NCI-H2227 (cell line): ENCODE data around the gene TMEM151A.
"Not testable (repeated sequence)": the region's sequence is repeated elsewhere in the genome, so short reads cannot be mapped to it uniquely, and the experiment has no call there.

Source experiments
- DNase-seq: peaks from one replicate; lab custom pipeline; 2025; ENCODE audit not compliant: unreplicated experiment; lab: John Stamatoyannopoulos, UW

Gene TMEM151A

DNA sequence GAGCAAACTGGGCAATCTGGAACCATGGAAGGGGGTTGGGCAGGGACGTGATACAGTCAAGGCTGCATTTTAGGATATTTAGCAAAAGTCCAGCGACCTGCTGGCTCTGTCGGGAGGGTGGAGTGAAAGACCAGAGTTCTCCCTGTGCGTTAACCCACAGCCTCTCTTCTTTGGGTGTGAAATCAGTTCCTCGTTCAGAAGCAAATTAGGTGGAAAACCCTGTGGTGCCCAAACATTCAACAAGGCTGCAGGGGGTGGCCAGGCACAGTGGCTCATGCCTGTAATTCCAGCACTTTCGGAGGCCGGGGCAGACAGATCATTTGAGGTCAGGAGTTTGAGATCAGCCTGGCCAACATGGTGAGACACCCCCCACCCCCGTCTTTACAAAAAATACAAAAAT is 5.9 kb downstream of the TMEM151A start:
- no peak for DNase-seq

- DNase-seq: no peak
Observed at GRCh38 chr11:66299186-66299585, 7.5 kb downstream of the TMEM151A start.

GRCh38 chr11:66302656-66303055 is 11.0 kb downstream of the TMEM151A start:
- no peak for DNase-seq

- no peak for DNase-seq
Observed at GRCh38 chr11:66309475-66309874, 17.8 kb downstream of the TMEM151A start.

GRCh38 chr11:66310324-66310723 is 18.6 kb downstream of the TMEM151A start:
- no peak for DNase-seq

DNA sequence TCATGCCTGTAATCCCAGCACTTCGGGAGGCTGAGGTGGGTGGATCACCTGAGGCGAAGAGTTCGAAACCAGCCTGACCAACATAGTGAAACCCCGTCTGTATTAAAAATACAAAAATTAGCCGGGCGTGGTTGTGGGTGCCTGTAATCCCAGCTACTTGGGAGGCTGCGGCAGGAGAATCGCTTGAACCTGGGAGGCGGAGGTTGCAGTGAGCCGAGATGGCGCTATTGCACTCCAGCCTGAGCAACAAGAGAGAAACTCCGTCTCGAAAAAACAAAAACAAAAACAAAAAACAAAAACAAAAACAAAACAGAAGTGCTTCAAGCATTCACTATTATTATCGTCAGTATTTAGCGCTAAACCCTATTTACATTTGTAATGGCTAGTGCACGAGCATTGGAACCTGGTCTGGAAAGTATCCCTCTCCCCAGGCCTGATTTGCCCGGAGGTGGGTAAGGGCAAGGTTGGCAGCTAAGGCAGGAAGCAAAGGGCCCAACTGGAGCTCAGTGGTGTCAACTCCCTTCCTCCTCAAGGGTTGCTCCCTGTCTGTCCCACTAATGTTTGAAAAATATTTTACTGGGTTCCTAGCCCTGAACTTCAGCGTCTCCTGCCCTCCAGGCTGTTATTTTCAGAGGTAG is 19.2 kb downstream of the TMEM151A start:
- not testable (repeated sequence) for DNase-seq

GRCh38 chr11:66311470-66311964 is 19.8 kb downstream of the TMEM151A start:
- DNase-seq: no peak

- peak; percentile 97 for DNase-seq
Observed at GRCh38 chr11:66311965-66312548, 20.4 kb downstream of the TMEM151A start.

DNA sequence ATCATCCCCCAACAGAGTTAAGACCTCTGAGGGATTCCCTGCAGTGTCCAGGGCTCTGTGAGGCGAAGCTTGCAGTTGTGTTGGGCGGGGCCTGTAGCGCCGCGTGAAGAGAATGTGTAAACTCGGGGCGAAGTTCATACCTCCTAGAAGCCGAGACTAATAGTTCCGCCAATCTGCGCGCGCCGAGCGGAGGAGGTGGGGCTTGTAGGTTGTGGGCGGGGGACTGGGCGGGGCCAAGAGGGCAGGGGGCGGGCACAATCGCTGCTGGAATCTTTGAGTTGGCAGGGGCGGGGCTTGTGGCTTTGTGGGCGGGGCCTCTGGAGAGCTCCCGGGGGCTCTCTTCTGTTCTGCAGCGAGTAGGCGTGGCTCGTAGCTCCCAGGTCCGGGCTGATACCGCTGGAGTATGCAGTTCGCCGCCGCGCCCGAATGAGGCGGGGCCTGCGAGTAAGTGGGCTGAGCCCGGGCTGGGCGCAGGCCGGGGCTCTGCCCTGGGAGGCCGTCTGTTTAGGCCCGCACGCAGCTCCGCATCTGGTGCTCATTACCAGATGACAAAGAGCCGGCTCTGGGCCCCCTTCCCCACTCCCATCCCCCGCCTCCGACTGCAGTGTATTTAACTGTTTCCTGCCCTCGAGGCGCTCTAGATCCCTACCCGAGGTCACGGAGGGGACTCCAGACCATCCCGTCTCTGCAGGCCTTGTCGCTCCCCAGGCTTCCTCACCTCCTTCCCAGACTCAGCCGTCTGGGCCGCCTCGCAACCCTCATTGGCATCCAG is 21.0 kb downstream of the TMEM151A start:
- DNase-seq: peak; percentile 99

DNA sequence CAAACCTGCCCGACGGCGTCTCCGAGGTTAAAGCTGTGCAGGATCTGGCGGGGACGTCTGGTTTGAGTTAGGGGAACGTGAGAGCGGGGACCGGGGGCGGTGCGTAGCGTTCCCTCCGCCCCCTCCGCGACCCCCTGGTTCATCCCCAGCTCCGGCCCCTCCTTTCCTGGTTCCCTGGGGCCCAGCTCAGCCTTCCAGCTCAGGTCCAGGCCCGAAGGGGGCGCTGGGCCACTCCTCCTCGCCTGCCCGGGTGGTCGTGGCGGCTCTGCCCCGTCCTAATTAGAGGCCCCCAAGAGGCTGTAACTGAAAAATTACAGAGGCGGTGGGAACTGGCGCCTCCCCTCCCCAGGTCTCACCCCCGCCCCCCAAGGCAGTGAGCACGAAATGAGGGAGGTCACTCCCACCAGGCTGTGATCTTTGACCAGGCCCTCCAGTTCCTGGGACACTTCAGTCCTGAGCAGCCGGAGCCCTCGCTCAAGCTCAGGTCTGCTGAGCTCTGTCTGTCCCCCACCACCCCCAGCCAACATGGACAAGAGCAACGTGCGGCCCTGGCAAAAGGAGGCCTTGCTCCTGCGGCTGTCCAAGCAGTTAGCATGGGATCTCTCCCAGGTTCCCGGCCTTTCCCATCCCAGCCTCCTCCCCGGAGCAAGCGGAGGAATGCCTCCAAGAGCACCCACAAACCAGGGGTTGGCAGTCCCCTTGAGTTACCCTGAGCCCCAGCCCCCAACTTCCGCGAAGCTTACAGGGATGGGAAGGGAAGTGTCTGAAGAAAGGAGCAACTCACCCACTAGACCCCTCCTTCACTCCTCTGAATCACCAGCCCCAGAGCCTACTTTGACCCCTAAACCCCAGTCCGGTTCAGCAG is 21.9 kb downstream of the TMEM151A start:
- no peak for DNase-seq

DNA sequence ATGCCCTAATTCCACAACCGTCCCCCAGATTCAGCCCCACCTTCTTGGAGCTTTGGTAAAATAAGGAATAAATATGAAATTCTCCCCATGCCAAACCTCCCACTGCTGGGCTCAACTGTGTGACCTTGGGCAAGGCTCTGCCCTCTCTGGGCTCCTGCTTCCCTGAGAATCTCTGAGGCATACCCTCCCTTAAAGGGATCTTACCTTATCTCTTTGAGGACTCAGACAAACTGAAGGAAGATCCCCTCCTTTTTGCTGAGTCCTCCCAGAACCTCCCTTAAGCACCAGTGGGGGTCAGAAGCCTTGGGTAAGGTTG is 22.4 kb downstream of the TMEM151A start:
- no peak for DNase-seq

- DNase-seq: no peak
Observed at GRCh38 chr11:66314561-66315497, 23.1 kb downstream of the TMEM151A start.

DNA sequence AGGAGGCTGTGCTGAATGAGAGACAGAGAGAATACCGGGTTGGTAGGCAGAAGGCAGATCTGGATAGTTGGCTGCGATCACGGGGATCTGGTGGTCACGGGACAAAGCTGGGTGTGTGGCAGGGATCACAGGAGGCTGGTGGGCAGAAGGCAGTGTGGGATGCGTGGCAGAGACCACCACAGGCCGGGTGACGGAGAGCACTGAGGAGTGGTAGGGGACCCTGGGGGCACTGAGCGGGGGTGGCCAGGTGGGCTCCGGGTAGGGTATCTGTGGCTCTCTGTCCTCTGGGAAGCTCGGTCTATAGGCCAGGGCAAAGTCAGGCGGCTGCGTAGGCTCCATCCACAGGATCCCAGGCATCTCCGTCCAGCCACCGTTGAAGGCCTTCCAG is 23.8 kb downstream of the TMEM151A start:
- no peak for DNase-seq

GRCh38 chr11:66315921-66316811 is 24.5 kb downstream of the TMEM151A start:
- DNase-seq: no peak

DNA sequence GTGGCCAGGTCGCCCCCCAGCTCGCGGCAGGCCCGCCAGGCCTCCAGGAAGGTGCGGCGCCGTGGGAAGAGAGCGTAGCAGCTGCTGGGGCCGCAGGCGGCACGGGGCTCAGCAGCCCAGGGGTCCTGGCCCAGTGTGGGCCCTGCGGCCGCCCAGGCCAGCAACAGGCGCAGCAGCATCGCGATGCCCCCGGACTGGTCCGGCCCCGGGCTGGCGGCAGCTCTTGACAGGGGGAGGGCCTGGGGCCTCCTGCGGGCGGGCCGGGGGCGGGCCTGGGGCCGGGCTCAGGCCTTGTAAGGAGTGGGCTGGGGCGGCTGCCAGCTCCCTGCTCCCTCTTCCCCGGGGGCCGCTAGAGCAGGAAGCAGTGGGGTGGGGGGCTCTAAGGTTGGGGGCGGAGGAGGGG is 25.2 kb downstream of the TMEM151A start, which contains the start of gene CD248:
TSS of gene CD248 (minus strand) at position 196 of the 403 bp plus-strand sequence. CDS start at position 179, 17 bp downstream.
- DNase-seq: no peak

- no peak for DNase-seq
Observed at GRCh38 chr11:66317322-66317722, 25.6 kb downstream of the TMEM151A start.

- no peak for DNase-seq
Observed at GRCh38 chr11:66317723-66318599, 26.3 kb downstream of the TMEM151A start.

DNA sequence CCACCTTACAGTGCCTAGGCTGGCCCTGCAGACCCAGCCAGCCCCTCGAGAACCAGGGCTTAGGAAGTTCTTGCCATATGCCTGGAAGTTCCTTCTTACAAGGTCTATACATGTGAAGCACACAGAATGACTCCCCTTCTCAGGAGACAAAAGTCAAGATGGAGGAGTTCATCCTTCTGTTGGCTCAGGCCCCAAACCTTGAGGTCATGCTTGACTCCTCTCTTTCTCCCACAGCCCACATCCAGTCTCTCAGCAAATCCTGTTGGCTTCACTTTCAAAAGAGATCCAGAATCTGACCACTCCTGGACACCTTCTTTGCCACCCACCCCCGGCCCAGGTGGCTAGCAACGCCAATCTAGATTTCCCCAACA is 26.9 kb downstream of the TMEM151A start:
- DNase-seq: no peak
